ENCODE results near the gene NTN5. TPM values are rescaled to one million over a fixed set of nuclear protein-coding genes. Genes with fewer than 3 reads are reported as not detected.

NTN5 gene
- polyA plus RNA-seq, 1 experiment = 0.11 TPM

GRCh38 chr19:48613024-48613851, 59.6 kb downstream of the NTN5 start:
- POLR2A ChIA-PET = no interaction called here
- Histone ChIP-seq H3K27me3 (ENCODE audit: control insufficient read depth, insufficient read depth, low read length) (no peaks in the 10 kb centered on the region), H3K4me3 (ENCODE audit: low read depth, low read length) (no peak overlapping the region), H3K36me3 (ENCODE audit: control insufficient read depth, insufficient read depth, low read length) (peaks cover 26% of the 10 kb centered on the region)
- no peak for TF ChIP-seq CTCF (IDR thresholded peaks at IDR 0.05; ENCODE audit: insufficient read depth, low read depth, low read length)
- CTCF ChIA-PET = interaction anchor here (0.8 kb wide), 1 partner anchor 108 kb away, joined by 3 read pairs; no protein-coding TSS in a partner anchor
- DNase-seq (ENCODE audit: low read depth) = no peak

- ChIA-PET CTCF (interaction anchor here (0.6 to 1.3 kb wide), 2 partner anchors 105 to 113 kb away, joined by 3 to 4 read pairs; no protein-coding TSS in a partner anchor), POLR2A (no interaction called here)
- TF ChIP-seq CTCF (IDR thresholded peaks at IDR 0.05; ENCODE audit: insufficient read depth, low read depth, low read length) = no peak
- no peak for DNase-seq (ENCODE audit: low read depth)
- H3K4me3 ChIP-seq (ENCODE audit: low read depth, low read length) = no peak overlapping the region
- H3K36me3 ChIP-seq (ENCODE audit: control insufficient read depth, insufficient read depth, low read length) = peaks cover 20% of the 10 kb centered on the region
- no peaks in the 10 kb centered on the region for H3K27me3 ChIP-seq (ENCODE audit: control insufficient read depth, insufficient read depth, low read length)
Observed at GRCh38 chr19:48611872-48612271, 60.9 kb downstream of the NTN5 start.

Other genes with a start within 250 kb of the NTN5 start
- gene GRWD1, start 227.0 kb downstream of the NTN5 start, polyA plus RNA-seq (2011; rRNA removed) = 13.9 and 20.0 TPM in 2 replicates
- gene KCNJ14, start 217.4 kb downstream of the NTN5 start, polyA plus RNA-seq (2011; rRNA removed) = 0.31 and 0.34 TPM in 2 replicates
- gene CYTH2, start 203.6 kb downstream of the NTN5 start, polyA plus RNA-seq (2011; rRNA removed) = 40.5 and 65.8 TPM in 2 replicates
- gene LMTK3, start 161.2 kb downstream of the NTN5 start, polyA plus RNA-seq (2011; rRNA removed) = 0.04 TPM in 1 of 2 replicates, not detected in the other
- gene SULT2B1, start 120.8 kb downstream of the NTN5 start, polyA plus RNA-seq (2011; rRNA removed) = 0.25 TPM in 1 of 2 replicates, not detected in the other
- not detected in 2 replicates for gene SPACA4, start 66.3 kb downstream of the NTN5 start, polyA plus RNA-seq (2011; rRNA removed)
- gene FAM83E, start 57.9 kb downstream of the NTN5 start, polyA plus RNA-seq (2011; rRNA removed) = 0.16 TPM in 1 of 2 replicates, not detected in the other
- 1,260 and 1,324 TPM in 2 replicates for gene RPL18, start 53.8 kb downstream of the NTN5 start, polyA plus RNA-seq (2011; rRNA removed)
- 5.6 and 9.2 TPM in 2 replicates for gene SPHK2, start 53.5 kb downstream of the NTN5 start, polyA plus RNA-seq (2011; rRNA removed)
- 4.3 and 5.3 TPM in 2 replicates for gene DBP, start 35.6 kb downstream of the NTN5 start, polyA plus RNA-seq (2011; rRNA removed)
- gene CA11, start 26.8 kb downstream of the NTN5 start, polyA plus RNA-seq (2011; rRNA removed) = 3.0 and 3.2 TPM in 2 replicates
- gene FUT2, start 23.0 kb upstream of the NTN5 start, polyA plus RNA-seq (2011; rRNA removed) = not detected in 2 replicates
- 0.86 and 1.5 TPM in 2 replicates for gene MAMSTR, start 46.7 kb upstream of the NTN5 start, polyA plus RNA-seq (2011; rRNA removed)
- 0.76 and 1.1 TPM in 2 replicates for gene RASIP1, start 67.6 kb upstream of the NTN5 start, polyA plus RNA-seq (2011; rRNA removed)
- not detected in 2 replicates for gene IZUMO1, start 73.9 kb upstream of the NTN5 start, polyA plus RNA-seq (2011; rRNA removed)
- gene FUT1, start 79.6 kb upstream of the NTN5 start, polyA plus RNA-seq (2011; rRNA removed) = 0.32 and 0.37 TPM in 2 replicates
- gene FGF21, start 82.5 kb upstream of the NTN5 start, polyA plus RNA-seq (2011; rRNA removed) = not detected in 2 replicates
- gene BCAT2, start 138.0 kb upstream of the NTN5 start, polyA plus RNA-seq (2011; rRNA removed) = 32.1 and 52.2 TPM in 2 replicates
- gene HSD17B14, start 163.5 kb upstream of the NTN5 start, polyA plus RNA-seq (2011; rRNA removed) = 7.4 and 7.6 TPM in 2 replicates
- gene PLEKHA4, start 195.6 kb upstream of the NTN5 start, polyA plus RNA-seq (2011; rRNA removed) = 3.3 and 5.4 TPM in 2 replicates
- gene PPP1R15A, start 199.4 kb upstream of the NTN5 start, polyA plus RNA-seq (2011; rRNA removed) = 24.7 and 43.0 TPM in 2 replicates
- gene TULP2, start 225.7 kb upstream of the NTN5 start, polyA plus RNA-seq (2011; rRNA removed) = 0.07 and 0.10 TPM in 2 replicates
- 145 and 305 TPM in 2 replicates for gene NUCB1, start 227.3 kb upstream of the NTN5 start, polyA plus RNA-seq (2011; rRNA removed)

Data from BJ (cell line).